NT2/D1 (cell line): Measurements from ENCODE around the gene CARHSP1.

Experiments used
- SUZ12 ChIP-seq: IDR thresholded peaks from 2 replicates; pipeline ENCODE4 v1.6.1; 2011; ENCODE audit not compliant: insufficient read length, insufficient read depth; ENCODE audit errors: extremely low read depth
- YY1 ChIP-seq: IDR thresholded peaks from 2 replicates; pipeline ENCODE4 v1.6.1; 2011; ENCODE audit not compliant: insufficient read length, insufficient read depth
- ZNF274 ChIP-seq: IDR thresholded peaks from 2 replicates; pipeline ENCODE4 v1.6.1; 2011; ENCODE audit warnings: mild to moderate bottlenecking, low read depth, low read length

DNA sequence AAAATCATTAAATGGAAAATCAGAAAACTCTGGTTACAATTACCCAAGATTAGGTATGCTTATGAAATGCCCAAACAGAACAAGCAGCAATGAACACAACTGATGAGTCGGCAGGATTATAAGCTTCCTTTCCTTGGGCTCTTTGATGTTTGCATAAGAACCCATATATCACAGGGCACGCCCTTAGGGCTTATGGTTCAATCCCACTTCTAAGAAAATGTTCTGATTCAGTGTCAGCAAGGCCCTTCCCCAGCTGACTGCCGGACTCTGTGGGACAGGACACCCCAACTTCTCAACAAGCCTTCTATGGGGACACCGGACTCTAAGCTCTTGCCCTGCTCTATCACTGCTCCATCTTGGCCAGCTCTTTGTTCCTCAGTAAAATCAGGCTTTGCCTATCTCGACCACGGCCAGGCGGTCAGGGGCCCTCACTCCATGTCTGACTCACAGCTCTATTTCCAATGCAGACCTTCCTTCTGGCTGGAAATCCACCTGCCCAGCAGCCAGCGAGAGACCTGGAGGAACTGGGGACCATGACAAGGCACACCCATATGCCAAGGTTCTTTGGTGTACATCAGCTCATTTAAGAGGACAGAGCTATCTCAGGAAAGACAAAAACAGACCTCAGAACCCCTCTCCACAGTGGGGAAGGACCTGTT, 40.1 kb upstream of the CARHSP1 start:
- TF ChIP-seq YY1 (no peak), SUZ12 (no peak), ZNF274 (no peak)
